ENCODE results near the gene CPT1C. TPM values are rescaled to one million over a fixed set of nuclear protein-coding genes. Genes with fewer than 3 reads are reported as not detected.

CPT1C gene
- total and polyA plus RNA-seq, 2 of the 4 experiments (the other 2 are of a cell fraction), result 14.2 to 56.1 TPM

- Histone ChIP-seq H4K5ac (ENCODE audit: low read depth, low read length) (no peak overlapping the region), H2BK120ac (ENCODE audit: low read depth, low read length) (0 out of 2 replicates have a peak overlapping the region, but pooled peaks have one; percentile 15), H3K23ac (ENCODE audit: low read depth, low read length) (0 out of 2 replicates have a peak overlapping the region, but pooled peaks have one; percentile 31), H4K8ac (ENCODE audit: low read depth in 2 of 2, low read length in 2 of 2) (peak overlapping the region in 1 of 2 experiments; percentile 66; a peak in 3 of 4 replicates), H3K18ac (ENCODE audit: low read depth, low read length) (no peak overlapping the region), H3K27ac (ENCODE audit: insufficient read depth, low read length) (no peak overlapping the region), H3K36me3 (ENCODE audit: control insufficient read depth, insufficient read depth, low read length) (no peaks in the 10 kb centered on the region), H3K56ac (ENCODE audit: extremely low read depth, insufficient read depth, low read length) (no peak overlapping the region), H3K27me3 (ENCODE audit: control insufficient read depth, insufficient read depth, low read length) (no peaks in the 10 kb centered on the region), H4K91ac (ENCODE audit: insufficient read depth, low read depth, low read length) (no peak overlapping the region), H3K14ac (replicated peaks; ENCODE audit: low read depth, low read length) (peak overlapping the region; percentile 45; the same call in 1 of the 2 replicates), H3K9me1 (ENCODE audit: insufficient read depth, low read length) (peaks cover 8% of the 10 kb centered on the region; the same call in 1 of the 2 replicates), H3K4me1 (ENCODE audit: control insufficient read depth, insufficient read depth, low read length) (peaks cover 4% of the 10 kb centered on the region; the same call in 1 of the 2 replicates), H2BK20ac (ENCODE audit: low read depth, low read length) (0 out of 2 replicates have a peak overlapping the region, but pooled peaks have one; percentile 53), H3K4me2 (ENCODE audit: low read depth, low read length) (no peak overlapping the region), H3K4ac (ENCODE audit: low read depth, low read length) (0 out of 2 replicates have a peak overlapping the region, but pooled peaks have one; percentile 33), H3K9ac (ENCODE audit: low read depth, low read length) (no peak overlapping the region), H3K9me3 (ENCODE audit: control insufficient read depth, insufficient read depth, low read length) (no peaks in the 10 kb centered on the region), H2BK5ac (ENCODE audit: low read depth, low read length, poor library complexity, severe bottlenecking) (no peak overlapping the region), H2AFZ (replicated peaks; ENCODE audit: low read length, poor library complexity) (peak overlapping the region; percentile 85), H4K20me1 (ENCODE audit: insufficient read depth, low read length) (no peaks in the 10 kb centered on the region), H3K79me1 (ENCODE audit: low read depth in 1 of 2, low read length in 2 of 2) (no peaks in the 10 kb centered on the region), H3K4me3 (ENCODE audit: insufficient read depth, low read depth, low read length) (no peak overlapping the region), H2BK15ac (ENCODE audit: low read depth, low read length) (0 out of 3 replicates have a peak overlapping the region, but pooled peaks have one; percentile 11), H2AK9ac (replicated peaks; ENCODE audit: low read depth, low read length, poor library complexity) (peak overlapping the region; percentile 3), H2AK5ac (ENCODE audit: low read depth, low read length) (no peak overlapping the region)
- no TSS peak for BruUV-seq (replicated peaks)
- 35% methylated on average over 14 of the region's 23 CpGs; no CpG with 5 or more reads in 1 of the 2 experiments for WGBS, 2 experiments (ENCODE audit: extremely low coverage in 2 of 2, insufficient read length in 1 of 2)
- DNase-seq (peak; percentile 55), ATAC-seq (ENCODE audit: low read depth) (peak; percentile 50)
- ChIA-PET POLR2A (ENCODE audit: unreplicated experiment) (no interaction called here), CTCF (interaction anchor here (0.6 kb wide), 1 partner anchor 14 kb away, joined by 4 read pairs; no protein-coding TSS in a partner anchor)
- intact Hi-C loops (cut with micrococcal nuclease), result loop anchor here (5.0 kb wide), 1 partner anchor 40 kb away; the partner anchor contains the start of gene AP2A1
- dilution Hi-C loops (cut with HindIII; ENCODE audit: low sequenced_read_pairs, unreplicated experiment), result no loop called here
- in situ Hi-C loops (cut with MboI; ENCODE audit: low sequenced_read_pairs), result no loop called here
- no peak for TF ChIP-seq RAD21 (IDR thresholded peaks at IDR 0.05; ENCODE audit: low read length)
- no peak for TF ChIP-seq RFX5 (IDR thresholded peaks at IDR 0.05; ENCODE audit: low read depth, low read length)
- TF ChIP-seq MAFK (IDR thresholded peaks at IDR 0.05; ENCODE audit: low read depth, low read length), result no peak
- no peak for TF ChIP-seq MAZ (IDR thresholded peaks at IDR 0.05; ENCODE audit: borderline replicate concordance, low read depth, low read length)
- TF ChIP-seq NFE2L2 (IDR thresholded peaks at IDR 0.05; ENCODE audit: low read depth, low read length), result no peak
- TF ChIP-seq POLR2A (IDR thresholded peaks at IDR 0.05; ENCODE audit: low read depth, low read length), result no peak
- TF ChIP-seq ELK1 (IDR thresholded peaks at IDR 0.05; ENCODE audit: borderline replicate concordance, low read depth, low read length), result no peak
- no peak for TF ChIP-seq CTCF (conservative IDR thresholded peaks at IDR 0.05; ENCODE audit: low read depth, low read length)
- TF ChIP-seq USF2 (IDR thresholded peaks at IDR 0.05; ENCODE audit: low read depth, low read length), result no peak
- TF ChIP-seq SMC3 (IDR thresholded peaks at IDR 0.05; ENCODE audit: low read depth, low read length), result no peak
- no peak for TF ChIP-seq FOS (IDR thresholded peaks at IDR 0.05; ENCODE audit: low read depth, low read length)
- no peak for TF ChIP-seq CHD1 (IDR thresholded peaks at IDR 0.05; ENCODE audit: low read depth, low read length)
- no peak for TF ChIP-seq MXI1 (IDR thresholded peaks at IDR 0.05; ENCODE audit: borderline replicate concordance, low read depth, low read length)
Observed at GRCh38 chr19:49727217-49728030, 36.5 kb downstream of the CPT1C start.
